ENCODE results near the gene SRSF4.

SRSF4 gene

GRCh38 chr1:29162476-29163138, 19.1 kb downstream of the SRSF4 start:
- Histone ChIP-seq H3K4me2 (ENCODE audit: low read depth, low read length) (no peak overlapping the region), H3K27ac (ENCODE audit: low read length) (no peak overlapping the region), H3K9me3 (replicated peaks; ENCODE audit: insufficient read depth, low read length) (no peaks in the 10 kb centered on the region), H4K20me1 (ENCODE audit: insufficient read depth, low read length) (peaks cover 55% of the 10 kb centered on the region), H3K79me2 (ENCODE audit: low read length) (peaks cover 97% of the 10 kb centered on the region), H3K27me3 (replicated peaks; ENCODE audit: insufficient read depth, low read length) (no peaks in the 10 kb centered on the region), H3K4me1 (ENCODE audit: low read length) (no peaks in the 10 kb centered on the region), H3K36me3 (replicated peaks; ENCODE audit: insufficient read depth, low read length) (peaks cover 26% of the 10 kb centered on the region), H2AFZ (ENCODE audit: low read length) (no peak overlapping the region), H3K9me2 (replicated peaks; ENCODE audit: insufficient read depth, low read length) (no peaks in the 10 kb centered on the region), H3K4me3 (ENCODE audit: low read length) (no peak overlapping the region), H3K9ac (ENCODE audit: low read length) (no peak overlapping the region), H3F3A (ENCODE audit: insufficient read depth, low read length) (no peaks in the 10 kb centered on the region)
- TF ChIP-seq EZH2phosphoT487 (IDR thresholded peaks at IDR 0.05; ENCODE audit: low read length) (no peak), EZH2 (optimal IDR thresholded peaks at IDR 0.05; ENCODE audit: low read depth, low read length) (no peak), CTCF (IDR thresholded peaks at IDR 0.05; ENCODE audit: low read length) (no peak)
- no peak for DNase-seq

GRCh38 chr1:29162025-29162424, 19.7 kb downstream of the SRSF4 start:
- H3K36me3 ChIP-seq (replicated peaks; ENCODE audit: insufficient read depth, low read length), result peaks cover 31% of the 10 kb centered on the region
- H3K9me2 ChIP-seq (replicated peaks; ENCODE audit: insufficient read depth, low read length), result no peaks in the 10 kb centered on the region
- H3K4me3 ChIP-seq (ENCODE audit: low read length), result no peak overlapping the region
- no peaks in the 10 kb centered on the region for H3F3A ChIP-seq (ENCODE audit: insufficient read depth, low read length)
- peaks cover 97% of the 10 kb centered on the region for H3K79me2 ChIP-seq (ENCODE audit: low read length)
- H3K4me2 ChIP-seq (ENCODE audit: low read depth, low read length), result no peak overlapping the region
- TF ChIP-seq EZH2phosphoT487 (IDR thresholded peaks at IDR 0.05; ENCODE audit: low read length) (no peak), EZH2 (optimal IDR thresholded peaks at IDR 0.05; ENCODE audit: low read depth, low read length) (no peak), CTCF (IDR thresholded peaks at IDR 0.05; ENCODE audit: low read length) (no peak)
- no peak overlapping the region for H3K9ac ChIP-seq (ENCODE audit: low read length)
- H3K27me3 ChIP-seq (replicated peaks; ENCODE audit: insufficient read depth, low read length), result no peaks in the 10 kb centered on the region
- DNase-seq, result no peak
- peaks cover 53% of the 10 kb centered on the region for H4K20me1 ChIP-seq (ENCODE audit: insufficient read depth, low read length)
- no peaks in the 10 kb centered on the region for H3K4me1 ChIP-seq (ENCODE audit: low read length)
- H3K27ac ChIP-seq (ENCODE audit: low read length), result no peak overlapping the region
- H2AFZ ChIP-seq (ENCODE audit: low read length), result no peak overlapping the region
- no peaks in the 10 kb centered on the region for H3K9me3 ChIP-seq (replicated peaks; ENCODE audit: insufficient read depth, low read length)

- Histone ChIP-seq H3K4me3 (ENCODE audit: low read length) (no peak overlapping the region), H3K4me2 (ENCODE audit: low read depth, low read length) (no peak overlapping the region)
- TF ChIP-seq EZH2 (optimal IDR thresholded peaks at IDR 0.05; ENCODE audit: low read depth, low read length) (no peak), CTCF (IDR thresholded peaks at IDR 0.05; ENCODE audit: low read length) (no peak), EZH2phosphoT487 (IDR thresholded peaks at IDR 0.05; ENCODE audit: low read length) (no peak)
Measured at GRCh38 chr1:29159773-29160172, 21.9 kb downstream of the SRSF4 start.

More at GRCh38 chr1:29159773-29160172, 21.9 kb downstream of the SRSF4 start:
- no peaks in the 10 kb centered on the region for H3K9me3 ChIP-seq (replicated peaks; ENCODE audit: insufficient read depth, low read length)
- no peaks in the 10 kb centered on the region for H3K27me3 ChIP-seq (replicated peaks; ENCODE audit: insufficient read depth, low read length)
- no peaks in the 10 kb centered on the region for H3F3A ChIP-seq (ENCODE audit: insufficient read depth, low read length)
- peaks cover 39% of the 10 kb centered on the region for H4K20me1 ChIP-seq (ENCODE audit: insufficient read depth, low read length)
- H2AFZ ChIP-seq (ENCODE audit: low read length), result no peak overlapping the region
- no peak overlapping the region for H3K9ac ChIP-seq (ENCODE audit: low read length)
- H3K36me3 ChIP-seq (replicated peaks; ENCODE audit: insufficient read depth, low read length), result peaks cover 29% of the 10 kb centered on the region
- H3K27ac ChIP-seq (ENCODE audit: low read length), result no peak overlapping the region
- no peak for DNase-seq
- no peaks in the 10 kb centered on the region for H3K9me2 ChIP-seq (replicated peaks; ENCODE audit: insufficient read depth, low read length)
- no peaks in the 10 kb centered on the region for H3K4me1 ChIP-seq (ENCODE audit: low read length)
- H3K79me2 ChIP-seq (ENCODE audit: low read length), result peaks cover 97% of the 10 kb centered on the region

Measured in MM.1S (cell line).